Tibial nerve (tissue), 4 donors: Measurements from ENCODE around the gene TOMM20. TPM values are rescaled to one million over a fixed set of nuclear protein-coding genes. Genes with fewer than 3 reads are reported as not detected.
"Not testable (repeated sequence)": the region's sequence is repeated elsewhere in the genome, so short reads cannot be mapped to it uniquely, and the experiment has no call there.

ENCODE experiments used
- DNase-seq, 2 donors: peaks; one replicate each; pipeline ENCODE4 v3.0.0-alpha.2; 2019; ENCODE audit warnings: low spot score in 2 of 2
- H3K27ac ChIP-seq, 4 donors: fragments of 200-600 bp; sonication (generic) in 3 of 4; one replicate each; pipeline ENCODE4 v1.5.1; 2017 to 2019; ENCODE audit warnings: mild to moderate bottlenecking in 1 of 4
- H3K27me3 ChIP-seq, 2 donors: fragments of 200-600 bp; sonication (generic) in 1 of 2; one replicate each; pipeline versions ENCODE4 v1.5.1 to v1.6.0; 2017 to 2019
- H3K36me3 ChIP-seq, 3 donors: fragments of 200-600 bp; sonication (generic); one replicate each; pipeline ENCODE4 v1.5.1; 2018 to 2019
- H3K4me1 ChIP-seq, 4 donors: fragments of 200-600 bp; sonication (generic) in 3 of 4; one replicate each; pipeline ENCODE4 v1.5.1; 2017 to 2019
- H3K4me3 ChIP-seq, 4 donors: fragments of 200-600 bp; sonication (generic) in 3 of 4; one replicate each; pipeline ENCODE4 v1.5.1; 2017 to 2019; ENCODE audit warnings: mild to moderate bottlenecking in 1 of 4, moderate library complexity in 1 of 4
- H3K9me3 ChIP-seq, 4 donors: fragments of 200-600 bp; sonication (generic) in 3 of 4; one replicate each; pipeline ENCODE4 v1.5.1; 2017 to 2019
- EP300 ChIP-seq, 2 donors: sonication (generic); formaldehyde crosslinking; IDR thresholded peaks; one replicate each; pipeline ENCODE4 v1.6.1; 2017; ENCODE audit warnings: antibody characterized with exemption in 2 of 2, mild to moderate bottlenecking in 1 of 2
- POLR2A ChIP-seq, 2 donors: fragments of 450-650 bp; IDR thresholded peaks; one replicate each; pipeline ENCODE4 v1.6.1; 2017; ENCODE audit warnings: antibody characterized with exemption in 2 of 2, mild to moderate bottlenecking in 2 of 2, moderate library complexity in 2 of 2
- WGBS, 2 donors: methylation state at CpG; one replicate each; pipeline ENCODE4 v1.1.5; 2018; 5-methylcytosine and 5-hydroxymethylcytosine counted together
- total RNA-seq, 4 donors: library from RNA; depleted of rRNA; stranded (reverse); fragments of >200 nt; gene quantifications; one replicate each; pipeline ENCODE4 v1.1.0, GENCODE V29; 2016
- TF ChIP-seq, protein P1 (sequence below), 5 experiments: fragments of 200-600 bp in 3 of 5; fragments of 450-650 bp in 2 of 5; sonication (generic) in 3 of 5; IDR thresholded peaks; one replicate each; pipeline ENCODE4 v1.5.1; 2016 to 2019; ENCODE audit warnings: antibody characterized with exemption in 5 of 5, mild to moderate bottlenecking in 3 of 5, moderate library complexity in 2 of 5

The TOMM20 gene
- total RNA-seq, 4 donors from 2014 or later = 57.6 to 105 (median 83.1) TPM

DNA sequence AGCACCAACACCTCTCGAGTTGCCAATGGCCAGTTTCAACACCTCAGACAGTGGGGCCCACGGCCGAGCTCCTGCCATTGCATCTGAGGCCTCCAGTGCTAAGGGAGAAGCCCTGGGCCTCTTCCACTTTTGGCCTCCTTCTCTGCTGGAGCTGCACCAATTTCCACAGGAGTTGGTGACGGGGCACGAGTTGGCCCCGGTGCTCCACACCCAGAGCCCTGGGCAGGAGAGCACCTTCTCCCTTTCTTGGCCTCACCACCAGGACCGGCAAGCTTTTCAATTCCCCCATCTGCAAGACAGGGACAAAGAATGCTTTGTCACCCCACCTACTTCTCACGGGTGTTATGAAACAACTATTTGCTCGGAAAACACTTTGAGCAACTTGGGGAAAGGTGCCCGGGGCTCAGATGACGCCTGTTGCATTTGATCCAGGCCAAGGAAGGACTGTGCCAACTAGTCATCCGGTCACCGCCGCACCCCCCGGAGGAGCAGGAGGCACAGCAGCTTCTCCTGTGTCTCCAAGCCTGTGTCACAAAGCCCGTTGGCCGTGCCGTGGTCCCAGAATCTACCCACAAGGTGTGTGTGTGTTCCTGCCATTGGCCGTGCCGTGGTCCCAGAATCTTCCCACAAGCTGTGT is 55.2 kb downstream of the TOMM20 start:
- no peak for DNase-seq
- H3K36me3 ChIP-seq = no peaks in the 10 kb centered on the region
- peak overlapping the region in 3 of 4 donors; percentile 61 to 86 (median 82) for H3K27ac ChIP-seq
- H3K4me1 ChIP-seq = peaks cover 0 to 63% (median 36%) of the 10 kb centered on the region in 4 donors
- no peaks in the 10 kb centered on the region for H3K9me3 ChIP-seq
- H3K27me3 ChIP-seq = no peaks in the 10 kb centered on the region
- 71 to 83% methylated on average over 16 to 18 of the region's 20 CpGs for WGBS, 2 donors
- H3K4me3 ChIP-seq = no peak overlapping the region
- peak in 1 of 2 donors; percentile 26 for TF ChIP-seq EP300 (IDR thresholded peaks at IDR 0.05)
- TF ChIP-seq POLR2A (IDR thresholded peaks at IDR 0.05) = no peak

DNA sequence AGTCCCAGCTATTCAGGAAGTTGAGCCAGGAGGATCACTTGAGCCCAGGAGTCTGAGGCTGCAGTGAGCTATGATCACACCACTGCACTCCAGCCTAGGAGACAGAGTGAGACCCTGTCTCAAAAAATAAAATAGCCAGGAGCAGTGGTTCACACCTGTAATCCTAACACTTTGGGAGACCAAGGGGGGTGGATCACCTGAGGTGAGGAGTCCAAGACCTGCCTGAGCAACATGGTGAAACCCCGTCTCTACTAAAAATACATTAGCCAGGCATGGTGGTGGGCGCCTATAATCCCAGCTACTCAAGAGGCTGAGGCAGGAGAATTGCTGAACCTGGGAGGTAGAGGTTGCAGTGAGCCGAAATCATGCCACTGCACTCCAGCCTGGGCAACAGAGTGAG is 56.1 kb downstream of the TOMM20 start:
- not testable (repeated sequence) for H3K9me3 ChIP-seq, H3K36me3 ChIP-seq, H3K27ac ChIP-seq, H3K4me3 ChIP-seq, H3K27me3 ChIP-seq, DNase-seq
- H3K4me1 ChIP-seq = peaks cover 0 to 66% (median 41%) of the 10 kb centered on the region in 4 donors
- WGBS, 2 donors = 98 to 100% methylated on average over 3 of the region's 3 CpGs

DNA sequence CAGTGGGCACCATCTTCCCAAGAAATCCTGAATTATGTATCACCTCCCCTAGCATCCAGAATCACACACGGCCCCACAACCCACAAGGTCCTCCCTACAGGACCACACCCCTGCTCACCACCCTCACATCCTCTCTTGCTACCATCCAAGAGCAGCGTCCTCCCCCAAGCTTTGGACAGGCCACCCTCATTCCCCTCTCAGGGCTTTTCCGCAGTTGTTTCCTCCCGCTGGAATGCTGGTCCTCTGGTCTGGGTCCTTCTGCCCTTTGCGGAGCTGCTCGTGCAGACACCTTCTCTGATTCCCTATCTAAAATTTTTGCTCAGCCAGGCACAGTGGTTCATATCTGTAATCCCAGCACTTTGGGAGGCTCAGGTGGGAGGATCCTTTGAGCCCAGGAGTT is 56.5 kb downstream of the TOMM20 start:
- DNase-seq = no peak
- no peak overlapping the region for H3K27ac ChIP-seq
- WGBS, 2 donors = 89 to 92% methylated on average over 5 to 6 of the region's 6 CpGs

DNA sequence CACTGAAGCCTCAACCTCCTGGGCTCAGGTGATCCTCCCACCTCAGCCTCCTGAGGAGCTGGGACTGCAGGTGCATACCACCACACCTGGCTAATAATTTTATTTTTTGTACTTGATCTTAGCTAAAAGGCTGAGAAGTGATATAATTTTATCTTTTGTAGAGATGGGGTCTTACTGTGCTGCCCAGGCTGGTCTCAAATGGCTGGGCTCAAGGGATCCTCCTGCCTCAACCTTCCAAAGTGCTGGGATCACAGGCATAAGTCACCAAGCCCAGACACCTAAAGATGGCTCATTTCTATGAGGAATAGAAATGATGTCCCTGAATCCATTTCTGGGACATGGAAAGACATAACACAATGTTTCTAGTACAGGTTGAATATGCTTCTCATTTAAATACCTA is 57.8 kb downstream of the TOMM20 start:
- no peaks in the 10 kb centered on the region for H3K27me3 ChIP-seq
- H3K4me1 ChIP-seq = peaks cover 0 to 56% (median 34%) of the 10 kb centered on the region in 4 donors
- H3K9me3 ChIP-seq = no peaks in the 10 kb centered on the region
- peak overlapping the region in 1 of 4 donors; percentile 83 for H3K27ac ChIP-seq
- TF ChIP-seq EP300 (IDR thresholded peaks at IDR 0.05) = no peak
- no peak for DNase-seq
- no peak overlapping the region for H3K4me3 ChIP-seq
- H3K36me3 ChIP-seq = no peaks in the 10 kb centered on the region

More for the DNA sequence above, 56.5 kb downstream of the TOMM20 start:
- Histone ChIP-seq H3K36me3 (no peaks in the 10 kb centered on the region), H3K4me3 (no peak overlapping the region), H3K27me3 (no peaks in the 10 kb centered on the region), H3K4me1 (peaks cover 0 to 66% (median 41%) of the 10 kb centered on the region in 4 donors), H3K9me3 (no peaks in the 10 kb centered on the region)
- TF ChIP-seq POLR2A (IDR thresholded peaks at IDR 0.05) = no peak
- TF ChIP-seq EP300 (IDR thresholded peaks at IDR 0.05) = no peak
- TF ChIP-seq, protein P1, sequence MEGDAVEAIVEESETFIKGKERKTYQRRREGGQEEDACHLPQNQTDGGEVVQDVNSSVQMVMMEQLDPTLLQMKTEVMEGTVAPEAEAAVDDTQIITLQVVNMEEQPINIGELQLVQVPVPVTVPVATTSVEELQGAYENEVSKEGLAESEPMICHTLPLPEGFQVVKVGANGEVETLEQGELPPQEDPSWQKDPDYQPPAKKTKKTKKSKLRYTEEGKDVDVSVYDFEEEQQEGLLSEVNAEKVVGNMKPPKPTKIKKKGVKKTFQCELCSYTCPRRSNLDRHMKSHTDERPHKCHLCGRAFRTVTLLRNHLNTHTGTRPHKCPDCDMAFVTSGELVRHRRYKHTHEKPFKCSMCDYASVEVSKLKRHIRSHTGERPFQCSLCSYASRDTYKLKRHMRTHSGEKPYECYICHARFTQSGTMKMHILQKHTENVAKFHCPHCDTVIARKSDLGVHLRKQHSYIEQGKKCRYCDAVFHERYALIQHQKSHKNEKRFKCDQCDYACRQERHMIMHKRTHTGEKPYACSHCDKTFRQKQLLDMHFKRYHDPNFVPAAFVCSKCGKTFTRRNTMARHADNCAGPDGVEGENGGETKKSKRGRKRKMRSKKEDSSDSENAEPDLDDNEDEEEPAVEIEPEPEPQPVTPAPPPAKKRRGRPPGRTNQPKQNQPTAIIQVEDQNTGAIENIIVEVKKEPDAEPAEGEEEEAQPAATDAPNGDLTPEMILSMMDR (IDR thresholded peaks at IDR 0.05) = no peak

DNA sequence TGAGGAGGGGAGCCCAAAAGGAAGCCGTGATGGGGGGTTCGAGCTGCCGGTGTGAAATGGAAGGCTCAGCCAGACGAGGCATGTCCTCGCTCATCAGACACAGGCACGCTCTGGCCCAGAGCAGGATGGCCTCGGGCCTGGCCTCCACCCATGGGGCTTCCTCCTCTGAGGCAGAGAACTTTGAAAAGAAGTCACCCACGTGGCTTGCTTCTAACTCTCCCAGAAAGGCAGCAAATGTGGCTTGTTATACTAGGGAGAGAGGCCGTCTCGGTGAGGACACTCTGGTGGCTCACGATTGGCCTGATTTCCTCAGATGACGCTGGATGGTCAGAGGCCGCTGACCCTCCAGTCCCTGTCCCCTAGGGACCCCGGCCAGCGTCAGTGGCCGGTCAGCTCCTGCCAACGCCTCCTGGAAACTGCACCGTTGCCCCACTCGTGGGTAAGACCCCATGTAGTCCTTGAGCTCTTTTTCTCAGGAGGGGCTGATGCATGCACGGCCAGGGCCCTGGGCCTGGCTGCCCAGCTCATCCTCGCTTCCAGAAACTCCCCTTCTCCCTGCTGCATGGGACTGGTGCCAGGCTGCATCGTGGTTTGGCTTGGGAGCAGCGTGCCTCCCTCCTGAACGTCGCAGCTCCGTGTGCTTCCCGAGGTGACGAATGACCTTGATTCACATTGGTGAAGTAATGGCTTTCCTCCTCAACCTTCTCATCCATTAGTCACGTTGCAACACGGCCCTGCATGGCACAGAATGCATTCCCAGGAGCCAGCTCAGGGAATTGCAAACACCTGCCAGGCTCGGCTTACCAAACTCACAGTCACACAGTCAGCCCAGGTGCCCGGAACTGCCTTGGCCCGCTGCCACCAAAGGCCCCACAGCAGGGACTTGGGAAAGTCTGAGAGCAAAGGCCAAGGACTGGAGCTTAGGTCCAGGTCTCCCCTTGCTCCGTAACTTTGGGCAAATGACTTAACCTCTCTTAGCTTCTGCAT is 58.8 kb downstream of the TOMM20 start:
- TF ChIP-seq POLR2A (IDR thresholded peaks at IDR 0.05) = no peak
- peak in 1 of 2 donors; percentile 61 for TF ChIP-seq EP300 (IDR thresholded peaks at IDR 0.05)
- H3K4me1 ChIP-seq = peaks cover 0 to 47% (median 26%) of the 10 kb centered on the region in 4 donors
- WGBS, 2 donors = 65 to 70% methylated on average over 33 to 34 of the region's 34 CpGs
- no peaks in the 10 kb centered on the region for H3K27me3 ChIP-seq
- H3K27ac ChIP-seq = peak overlapping the region in 3 of 4 donors; percentile 21 to 83 (median 63)
- no peak overlapping the region for H3K4me3 ChIP-seq
- no peaks in the 10 kb centered on the region for H3K9me3 ChIP-seq
- H3K36me3 ChIP-seq = no peaks in the 10 kb centered on the region
- peak; percentile 48 to 50 for DNase-seq

DNA sequence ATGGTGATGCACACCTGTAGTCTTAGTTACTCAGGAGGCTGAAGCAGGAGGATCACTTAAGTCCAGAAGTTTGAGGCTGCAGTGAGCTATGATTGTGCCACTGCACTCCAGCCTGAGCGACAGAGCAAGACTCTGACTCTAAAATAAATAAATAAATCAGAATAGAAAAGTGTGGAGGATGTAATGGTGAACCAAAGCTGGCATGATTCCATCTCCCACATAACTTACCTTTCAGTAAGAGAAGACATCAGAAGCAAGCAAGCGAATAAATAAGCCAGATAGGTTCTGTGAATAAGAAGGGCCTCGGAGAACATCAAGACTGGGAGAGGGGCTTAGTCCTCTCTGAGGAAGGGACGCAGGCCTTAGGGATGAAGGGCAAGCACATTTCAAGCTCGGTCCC is 59.5 kb downstream of the TOMM20 start:
- Histone ChIP-seq H3K4me1 (peaks cover 0 to 40% (median 19%) of the 10 kb centered on the region in 4 donors), H3K36me3 (no peaks in the 10 kb centered on the region), H3K27me3 (no peaks in the 10 kb centered on the region), H3K27ac (peak overlapping the region in 3 of 4 donors; percentile 21 to 83 (median 63)), H3K9me3 (no peaks in the 10 kb centered on the region), H3K4me3 (no peak overlapping the region)
- no peak for DNase-seq
- WGBS, 2 donors = 90 to 96% methylated on average over 5 of the region's 5 CpGs
- TF ChIP-seq, protein P1 (IDR thresholded peaks at IDR 0.05) = no peak
- no peak for TF ChIP-seq POLR2A (IDR thresholded peaks at IDR 0.05)
- no peak for TF ChIP-seq EP300 (IDR thresholded peaks at IDR 0.05)
